ENCODE measurements around the gene TUB. TPM values are rescaled to one million over a fixed set of nuclear protein-coding genes. Genes with fewer than 3 reads are reported as not detected.

Gene TUB
- total and polyA plus RNA-seq, 7 donors, result 0.25 to 4.6 (median 0.91) TPM

- Histone ChIP-seq H3K27ac (no peak overlapping the region), H3K36me3 (ENCODE audit: insufficient read depth in 1 of 2, low read depth in 1 of 2) (no peaks in the 10 kb centered on the region), H3K4me1 (no peaks in the 10 kb centered on the region), H3K4me3 (no peak overlapping the region), H3K9me3 (no peaks in the 10 kb centered on the region), H3K27me3 (ENCODE audit: insufficient read depth in 3 of 3, low read length in 2 of 3) (no peaks in the 10 kb centered on the region)
- intact Hi-C loops (cut with DNase I), result no loop called here
- DNase-seq, result no peak
- ATAC-seq, result peak in 1 of 4 donors; percentile 13
- TF ChIP-seq CTCF (IDR thresholded peaks at IDR 0.05), result no peak
- 83 to 91% (median 87%) methylated on average over 10 of the region's 10 CpGs for WGBS, 3 donors
These were observed 25.0 kb upstream of the TUB start for GRCh38 chr11:8055836-8056526.

GRCh38 chr11:8056810-8057463 lies 24.1 kb upstream of the TUB start:
- intact Hi-C loops (cut with DNase I), result no loop called here
- DNase-seq, result peak; percentile 60 to 82
- 33 to 53% (median 48%) methylated on average over 12 of the region's 12 CpGs for WGBS, 3 donors

GRCh38 chr11:8058216-8058615 lies 22.8 kb upstream of the TUB start:
- DNase-seq (no peak), ATAC-seq (no peak)
- intact Hi-C loops (cut with DNase I), result no loop called here
- TF ChIP-seq CTCF (IDR thresholded peaks at IDR 0.05), result no peak
- WGBS, 3 donors, result 94 to 98% (median 97%) methylated on average over 9 of the region's 9 CpGs
- H3K36me3 ChIP-seq (ENCODE audit: insufficient read depth in 1 of 2, low read depth in 1 of 2), result no peaks in the 10 kb centered on the region
- no peak overlapping the region for H3K27ac ChIP-seq
- H3K9me3 ChIP-seq, result no peaks in the 10 kb centered on the region
- H3K4me1 ChIP-seq, result peaks cover 9% of the 10 kb centered on the region
- no peak overlapping the region for H3K4me3 ChIP-seq
- no peaks in the 10 kb centered on the region for H3K27me3 ChIP-seq (ENCODE audit: insufficient read depth in 3 of 3, low read length in 2 of 3)

More at GRCh38 chr11:8056810-8057463, 24.1 kb upstream of the TUB start:
- Histone ChIP-seq H3K4me1 (no peaks in the 10 kb centered on the region), H3K9me3 (no peaks in the 10 kb centered on the region), H3K36me3 (ENCODE audit: insufficient read depth in 1 of 2, low read depth in 1 of 2) (no peaks in the 10 kb centered on the region), H3K4me3 (no peak overlapping the region), H3K27ac (no peak overlapping the region), H3K27me3 (ENCODE audit: insufficient read depth in 3 of 3, low read length in 2 of 3) (no peaks in the 10 kb centered on the region)
- ATAC-seq, result peak in 3 of 4 donors; percentile 48 to 80 (median 61)
- no peak for TF ChIP-seq CTCF (IDR thresholded peaks at IDR 0.05)

- no peak for ATAC-seq
- no peak for DNase-seq
- Histone ChIP-seq H3K9me3 (no peaks in the 10 kb centered on the region), H3K4me3 (no peak overlapping the region), H3K27ac (no peak overlapping the region), H3K27me3 (ENCODE audit: insufficient read depth in 3 of 3, low read length in 2 of 3) (no peaks in the 10 kb centered on the region), H3K4me1 (peaks cover 17% of the 10 kb centered on the region), H3K36me3 (ENCODE audit: insufficient read depth in 1 of 2, low read depth in 1 of 2) (no peaks in the 10 kb centered on the region)
- no peak for TF ChIP-seq CTCF (IDR thresholded peaks at IDR 0.05)
- intact Hi-C loops (cut with DNase I), result no loop called here
- WGBS, 3 donors, result 81 to 92% (median 87%) methylated on average over 8 of the region's 8 CpGs
These were observed 22.0 kb upstream of the TUB start for GRCh38 chr11:8059030-8059429.

All from psoas muscle (tissue), 8 donors.